H54 (cell line): ENCODE measurements around the gene FAM151A.

Experiments
- DNase-seq: peaks from one replicate; pipeline ENCODE4 v3.0.0; 2011; ENCODE audit warnings: low spot score, mixed read lengths; ENCODE audit not compliant: insufficient read length
- FAIRE-seq: peaks from 3 replicates; lab custom pipeline; 2011; peaks lifted over from hg19 to GRCh38; lab: Jason Lieb, UNC
- POLR2A ChIP-seq: IDR thresholded peaks from 2 replicates; pipeline ENCODE4 v1.6.1; 2011; ENCODE audit warnings: low read depth, mild to moderate bottlenecking, low read length

The FAM151A gene

GRCh38 chr1:54602554-54602953 is 20.8 kb downstream of the FAM151A start:
- FAIRE-seq (no peak), DNase-seq (no peak)
- TF ChIP-seq POLR2A = no peak

- no peak for FAIRE-seq
- no peak for DNase-seq
- no peak for TF ChIP-seq POLR2A
Measured at GRCh38 chr1:54601730-54602129, 21.6 kb downstream of the FAM151A start.

- no peak for FAIRE-seq
Measured at GRCh38 chr1:54600947-54601721, 22.2 kb downstream of the FAM151A start.

GRCh38 chr1:54599211-54599823 is 24.0 kb downstream of the FAM151A start:
- TF ChIP-seq POLR2A = no peak
- FAIRE-seq (no peak), DNase-seq (no peak)

More at GRCh38 chr1:54600947-54601721, 22.2 kb downstream of the FAM151A start:
- no peak for DNase-seq
- no peak for TF ChIP-seq POLR2A

- DNase-seq (no peak), FAIRE-seq (no peak)
- no peak for TF ChIP-seq POLR2A
Measured at GRCh38 chr1:54597455-54598030, 25.8 kb downstream of the FAM151A start.

GRCh38 chr1:54596756-54597155 is 26.6 kb downstream of the FAM151A start:
- TF ChIP-seq POLR2A = no peak
- FAIRE-seq (no peak), DNase-seq (no peak)

GRCh38 chr1:54595956-54596498 is 27.3 kb downstream of the FAM151A start:
- DNase-seq (no peak), FAIRE-seq (no peak)
- no peak for TF ChIP-seq POLR2A

GRCh38 chr1:54594463-54594862 is 28.9 kb downstream of the FAM151A start:
- TF ChIP-seq POLR2A = no peak
- no peak for DNase-seq
- FAIRE-seq = no peak

- FAIRE-seq = no peak
- TF ChIP-seq POLR2A = no peak
- DNase-seq = no peak
Measured at GRCh38 chr1:54593571-54594160, 29.7 kb downstream of the FAM151A start.

GRCh38 chr1:54591127-54591756 is 32.1 kb downstream of the FAM151A start:
- no peak for DNase-seq
- no peak for FAIRE-seq
- TF ChIP-seq POLR2A = no peak

GRCh38 chr1:54588377-54588776 is 34.9 kb downstream of the FAM151A start:
- TF ChIP-seq POLR2A = no peak
- FAIRE-seq = no peak
- no peak for DNase-seq

- DNase-seq = no peak
- no peak for TF ChIP-seq POLR2A
- no peak for FAIRE-seq
Measured at GRCh38 chr1:54585181-54586066, 37.9 kb downstream of the FAM151A start.
